HepG2 (cell line): ENCODE data around the gene NECTIN2. TPM values are rescaled to one million over a fixed set of nuclear protein-coding genes. Genes with fewer than 3 reads are reported as not detected.

Experiments used
- BORCS8-MEF2B ChIP-seq: sonication (generic); formaldehyde crosslinking; IDR thresholded peaks from 2 replicates; pipeline ENCODE4 v1.8.0; 2022; ENCODE audit warnings: mild to moderate bottlenecking, missing genetic modification reagents
- ELF1 ChIP-seq: sonication (generic); formaldehyde crosslinking; IDR thresholded peaks from 2 replicates; pipeline ENCODE4 v1.4.0; 2020; ENCODE audit warnings: missing genetic modification reagents
- HNRNPK ChIP-seq: fragments of 200-400 bp; formaldehyde crosslinking; IDR thresholded peaks from 2 replicates; pipeline ENCODE4 v1.6.1; 2018; ENCODE audit warnings: low read length, low read depth, moderate library complexity, mild to moderate bottlenecking; ENCODE audit not compliant: poor library complexity, severe bottlenecking
- HOXA3 ChIP-seq: sonication (generic); formaldehyde crosslinking; IDR thresholded peaks from 2 replicates; pipeline ENCODE4 v1.5.0; 2020; ENCODE audit warnings: missing genetic modification reagents
- JDP2 ChIP-seq: sonication (generic); formaldehyde crosslinking; IDR thresholded peaks from 2 replicates; pipeline ENCODE4 v1.8.1; 2022; ENCODE audit warnings: missing genetic modification reagents, borderline replicate concordance
- JUND ChIP-seq: sonication (generic); formaldehyde crosslinking; IDR thresholded peaks from 2 replicates; pipeline ENCODE4 v1.8.0; 2022; ENCODE audit warnings: mild to moderate bottlenecking, missing genetic modification reagents
- MEF2D ChIP-seq: sonication (generic); formaldehyde crosslinking; IDR thresholded peaks from 2 replicates; pipeline ENCODE4 v1.5.1; 2020; ENCODE audit warnings: mild to moderate bottlenecking, missing genetic modification reagents
- MYPOP ChIP-seq: sonication (generic); formaldehyde crosslinking; IDR thresholded peaks from 2 replicates; pipeline ENCODE4 v1.8.1; 2023; ENCODE audit warnings: mild to moderate bottlenecking, moderate library complexity, missing genetic modification reagents
- PHF21A ChIP-seq: sonication (generic); formaldehyde crosslinking; IDR thresholded peaks from 2 replicates; pipeline ENCODE4 v1.5.0; 2020; ENCODE audit warnings: mild to moderate bottlenecking, missing genetic modification reagents
- POLR2A ChIP-seq, 2 experiments: IDR thresholded peaks; 2 replicates each; pipeline ENCODE4 v1.6.1; 2011; ENCODE audit warnings: low read depth in 2 of 2, low read length in 2 of 2, mild to moderate bottlenecking in 1 of 2, moderate library complexity in 1 of 2; ENCODE audit not compliant: insufficient read depth in 1 of 2
- REPIN1 ChIP-seq: sonication (generic); formaldehyde crosslinking; IDR thresholded peaks from 2 replicates; pipeline ENCODE4 v1.8.0; 2022; ENCODE audit warnings: missing genetic modification reagents, low read depth, mild to moderate bottlenecking, borderline replicate concordance
- RXRB ChIP-seq: IDR thresholded peaks from 2 replicates; pipeline ENCODE4 v1.6.1; 2016; ENCODE audit warnings: borderline replicate concordance, missing genetic modification reagents, missing compliant biosample characterization
- SKI ChIP-seq: fragments of 450-650 bp; IDR thresholded peaks from one replicate; pipeline ENCODE4 v1.6.1; 2018; ENCODE audit warnings: mild to moderate bottlenecking; ENCODE audit not compliant: partially characterized antibody
- SUZ12 ChIP-seq: fragments of 150-350 bp; IDR thresholded peaks from 2 replicates; pipeline ENCODE4 v1.6.1; 2014; ENCODE audit warnings: low read depth, low read length
- SYNCRIP ChIP-seq: fragments of 200-400 bp; formaldehyde crosslinking; IDR thresholded peaks from 2 replicates; pipeline ENCODE4 v1.6.1; 2018; ENCODE audit warnings: mild to moderate bottlenecking, low read depth, low read length; ENCODE audit not compliant: insufficient read depth
- ZFP1 ChIP-seq: IDR thresholded peaks from 2 replicates; pipeline ENCODE4 v1.6.1; 2016
- ZFX ChIP-seq: sonication (generic); formaldehyde crosslinking; IDR thresholded peaks from 2 replicates; pipeline ENCODE4 v1.4.0; 2020; ENCODE audit warnings: mild to moderate bottlenecking, low read depth, missing genetic modification reagents, moderate library complexity
- ZMYM3 ChIP-seq: sonication (generic); formaldehyde crosslinking; IDR thresholded peaks from 2 replicates; pipeline ENCODE4 v1.5.1; 2020; ENCODE audit warnings: mild to moderate bottlenecking, missing genetic modification reagents
- ZNF407 ChIP-seq: sonication (generic); formaldehyde crosslinking; IDR thresholded peaks from one replicate; pipeline ENCODE4 v1.5.1; 2020; ENCODE audit warnings: mild to moderate bottlenecking, missing genetic modification reagents; ENCODE audit errors: not compliant biosample characterization
- ZNF543 ChIP-seq: sonication (generic); formaldehyde crosslinking; IDR thresholded peaks from 2 replicates; pipeline ENCODE4 v1.4.0; 2020; ENCODE audit warnings: mild to moderate bottlenecking, missing genetic modification reagents
- ZSCAN25 ChIP-seq: sonication (generic); formaldehyde crosslinking; IDR thresholded peaks from 2 replicates; pipeline ENCODE4 v1.8.0; 2022; ENCODE audit warnings: mild to moderate bottlenecking, missing genetic modification reagents
- polyA plus RNA-seq, 8 experiments: library from polyadenylated mRNA; depleted of rRNA in 3 of 8; stranded (reverse) in 7 of 8; unstranded in 1 of 8; fragments of >200 nt; fragmentation: Illumina TruSeq in 4 of 8; extraction: Trizol in 4 of 8; gene quantifications; 2 replicates each; pipeline versions ENCODE4 v1.2.1 to v1.2.3, GENCODE V29; 2011 to 2016; ENCODE audit warnings: low read depth in 4 of 8, missing spikeins in 1 of 8, mixed read lengths in 1 of 8; ENCODE audit not compliant: insufficient read depth in 1 of 8
- total RNA-seq, 5 experiments: library from RNA; depleted of rRNA; stranded (reverse); fragments of >200 nt; fragmentation: Illumina TruSeq; extraction: Trizol; gene quantifications; 2 replicates each; pipeline ENCODE4 v1.2.3, GENCODE V29; 2016; ENCODE audit warnings: low read depth in 1 of 5

Gene NECTIN2
- total and polyA plus RNA-seq, 2 of the 13 experiments (the other 11 are each of a cell fraction or from before 2014, with no cell fraction given), result 75.4 to 114 TPM

GRCh38 chr19:44912854-44913253 is 66.8 kb downstream of the NECTIN2 start (continued):
- TF ChIP-seq ZMYM3 (CRISPR knock-in tag) (peak; percentile 75; the same call in 1 of the 2 replicates), HNRNPK (no peak), POLR2A (IDR thresholded peaks at IDR 0.05; ENCODE audit: insufficient read depth in 1 of 2, low read depth in 2 of 2, low read length in 2 of 2) (0 out of 4 replicates have a peak, but pooled peaks of 1 of the 2 experiments have one; percentile 31), REPIN1 (CRISPR knock-in tag) (peak; percentile 55; the same call in 1 of the 2 replicates), ZNF407 (CRISPR knock-in tag) (no peak), ZSCAN25 (peak; percentile 23; the same call in 1 of the 2 replicates), ELF1 (CRISPR knock-in tag) (peak; percentile 41; the same call in 1 of the 2 replicates), JUND (CRISPR knock-in tag) (peak; percentile 41), SYNCRIP (no peak), HOXA3 (peak; percentile 67; the same call in 1 of the 2 replicates), ZNF543 (CRISPR knock-in tag) (peak; percentile 80; the same call in 1 of the 2 replicates), MYPOP (CRISPR knock-in tag) (no peak), PHF21A (peak; percentile 81; the same call in 1 of the 2 replicates), BORCS8-MEF2B (CRISPR knock-in tag) (peak; percentile 45; the same call in 1 of the 2 replicates), RXRB (peak; percentile 99), ZFX (CRISPR knock-in tag) (peak; percentile 61), SUZ12 (no peak), SKI (peak; percentile 96), ZFP1 (CRISPR knock-in tag) (0 out of 2 replicates have a peak, but pooled peaks have one; percentile 23), MEF2D (0 out of 2 replicates have a peak, but pooled peaks have one; percentile 65), JDP2 (CRISPR knock-in tag) (no peak; the same call in 1 of the 2 replicates)
